NCI-H524 (cell line): ENCODE measurements around the gene GNAQ.
"Not testable (repeated sequence)": the region's sequence is repeated elsewhere in the genome, so short reads cannot be mapped to it uniquely, and the experiment has no call there.

ENCODE experiments used
- DNase-seq, 2 experiments: peaks; one replicate each; lab custom pipeline; 2025; lab: John Stamatoyannopoulos, UW

The GNAQ gene

GRCh38 chr9:77877976-77878375 lies 153.6 kb downstream of the GNAQ start:
- no peak for DNase-seq

- DNase-seq = no peak
Observed at GRCh38 chr9:77876590-77876989, 155.0 kb downstream of the GNAQ start.

GRCh38 chr9:77876091-77876490 lies 155.5 kb downstream of the GNAQ start:
- no peak for DNase-seq

- DNase-seq = no peak
Observed at GRCh38 chr9:77872863-77873262, 158.7 kb downstream of the GNAQ start.

GRCh38 chr9:77872177-77872576 lies 159.4 kb downstream of the GNAQ start:
- no peak for DNase-seq

GRCh38 chr9:77871483-77871882 lies 160.1 kb downstream of the GNAQ start:
- DNase-seq = no peak

GRCh38 chr9:77866878-77867277 lies 164.7 kb downstream of the GNAQ start:
- DNase-seq = no peak

GRCh38 chr9:77865385-77866047 lies 166.1 kb downstream of the GNAQ start:
- DNase-seq = no peak

GRCh38 chr9:77864211-77864889 lies 167.3 kb downstream of the GNAQ start:
- no peak for DNase-seq

- DNase-seq = not testable (repeated sequence)
Observed at GRCh38 chr9:77863638-77864037, 168.0 kb downstream of the GNAQ start.

GRCh38 chr9:77860953-77861352 lies 170.7 kb downstream of the GNAQ start:
- DNase-seq = not testable (repeated sequence)

- DNase-seq = no peak
Observed at GRCh38 chr9:77857513-77858259, 173.9 kb downstream of the GNAQ start.

GRCh38 chr9:77856615-77857014 lies 175.0 kb downstream of the GNAQ start:
- no peak for DNase-seq

- DNase-seq = no peak
Observed at GRCh38 chr9:77854916-77855311, 176.7 kb downstream of the GNAQ start.

- DNase-seq = no peak
Observed at GRCh38 chr9:77854258-77854915, 177.2 kb downstream of the GNAQ start.

GRCh38 chr9:77853716-77854115 lies 177.9 kb downstream of the GNAQ start:
- no peak for DNase-seq

- DNase-seq = no peak
Observed at GRCh38 chr9:77851882-77852595, 179.6 kb downstream of the GNAQ start.

- no peak for DNase-seq
Observed at GRCh38 chr9:77848897-77849296, 182.7 kb downstream of the GNAQ start.

GRCh38 chr9:77848404-77848803 lies 183.2 kb downstream of the GNAQ start:
- no peak for DNase-seq

GRCh38 chr9:77847626-77848025 lies 184.0 kb downstream of the GNAQ start:
- no peak for DNase-seq

GRCh38 chr9:77847059-77847499 lies 184.5 kb downstream of the GNAQ start:
- no peak for DNase-seq

- no peak for DNase-seq
Observed at GRCh38 chr9:77844415-77844814, 187.2 kb downstream of the GNAQ start.
